ENCODE measurements around the gene ABLIM1.

Gene ABLIM1

DNA sequence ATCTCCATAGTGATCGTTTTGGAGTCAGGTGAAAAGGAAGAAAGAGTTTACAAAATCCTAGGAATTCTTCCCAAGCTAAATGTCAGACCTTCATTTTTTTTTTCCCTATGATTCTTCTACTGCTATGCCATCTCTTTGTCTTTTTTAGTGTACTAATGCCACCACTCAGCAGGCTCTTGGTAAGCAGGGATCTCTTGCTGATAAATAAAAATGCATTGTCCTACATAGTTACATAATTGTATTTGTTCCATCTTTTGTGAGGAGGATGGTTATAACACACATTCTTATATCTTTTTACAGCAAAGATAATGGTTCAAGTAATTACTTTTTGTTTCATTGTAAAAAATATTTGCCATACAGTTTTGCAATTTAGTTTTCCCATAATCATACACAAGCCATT is 217.0 kb downstream of the ABLIM1 start:
- DNase-seq = no peak

DNA sequence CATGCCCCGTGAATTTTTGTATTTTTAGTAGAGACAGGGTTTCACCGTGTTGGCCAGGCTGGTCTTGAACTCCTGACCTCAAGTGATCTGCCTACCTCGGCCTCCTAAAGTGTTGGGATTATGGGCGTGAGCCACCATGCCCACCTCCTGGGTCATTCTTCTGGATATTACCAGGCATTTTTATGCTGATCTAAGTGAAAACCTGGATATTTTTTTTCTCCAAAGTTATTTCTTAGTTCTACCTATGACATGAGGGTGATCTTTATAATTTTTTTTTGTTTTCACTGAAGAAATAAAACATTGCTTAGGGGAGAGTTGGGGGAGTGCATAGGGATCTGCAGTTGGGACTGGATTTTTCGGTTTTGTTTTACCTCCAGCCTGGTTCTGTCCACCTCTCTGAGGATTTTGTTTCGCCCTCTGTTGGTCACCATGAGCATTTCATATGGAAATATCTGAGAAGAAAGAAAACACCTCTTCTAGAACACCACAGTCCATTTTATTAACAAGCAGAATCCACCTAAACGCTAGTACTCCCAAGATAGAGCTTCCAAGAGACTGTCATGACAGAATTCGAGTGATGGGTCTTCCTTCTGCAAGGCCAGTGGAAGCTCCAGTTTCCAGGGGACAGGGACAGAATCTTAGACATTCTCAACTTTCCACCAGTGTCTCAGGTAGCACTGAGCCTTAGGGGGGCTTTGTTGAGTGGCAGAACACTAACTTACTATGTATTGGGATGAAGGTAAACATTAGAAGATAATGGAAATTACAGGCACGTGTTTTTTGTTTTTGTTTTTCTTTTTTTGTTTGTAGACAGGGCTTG is 220.4 kb downstream of the ABLIM1 start:
- DNase-seq = peak; percentile 28

DNA sequence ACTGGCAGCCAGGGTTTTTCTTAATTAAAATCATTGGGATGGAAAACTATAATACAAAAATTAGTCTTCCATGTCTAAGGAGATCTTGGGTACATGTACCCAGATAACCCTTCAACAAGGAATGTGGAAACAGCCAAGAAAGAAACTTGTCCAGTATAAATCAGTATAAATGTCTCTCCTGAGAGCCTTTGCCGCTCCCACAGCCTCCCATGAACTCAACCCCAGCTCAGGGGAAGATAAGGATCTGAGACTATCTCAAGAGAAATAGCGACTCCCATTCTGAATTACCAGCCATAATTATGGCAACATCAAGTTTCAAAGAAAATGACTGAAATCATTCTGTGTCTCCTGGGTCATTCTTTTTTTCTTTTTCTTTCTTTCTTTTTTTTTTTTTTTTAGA is 221.1 kb downstream of the ABLIM1 start:
- no peak for DNase-seq

DNA sequence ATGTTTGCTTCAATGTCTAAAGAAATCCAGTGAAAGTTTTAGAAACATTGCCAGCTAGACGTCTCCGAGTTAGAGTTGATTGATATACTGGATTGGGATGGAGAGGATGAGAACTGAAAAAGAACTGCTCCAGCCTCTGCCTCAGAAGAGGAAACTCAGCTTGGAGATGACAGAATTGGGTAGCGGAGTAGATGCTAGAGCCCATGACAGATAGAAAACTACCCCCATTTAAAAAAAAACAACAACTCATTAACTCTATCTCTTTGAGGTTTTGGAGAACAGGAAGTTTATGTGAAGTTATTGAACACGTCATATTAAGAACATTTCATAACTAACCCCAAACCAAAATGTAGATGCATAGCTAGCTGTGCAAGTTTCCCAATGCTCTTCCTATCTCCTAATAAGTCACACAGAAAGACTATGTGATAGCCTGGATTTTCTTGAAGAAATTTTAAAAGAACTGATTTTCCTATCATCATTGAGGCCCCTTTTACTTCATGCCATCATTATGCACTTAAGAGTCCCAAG is 225.4 kb downstream of the ABLIM1 start:
- DNase-seq = no peak

DNA sequence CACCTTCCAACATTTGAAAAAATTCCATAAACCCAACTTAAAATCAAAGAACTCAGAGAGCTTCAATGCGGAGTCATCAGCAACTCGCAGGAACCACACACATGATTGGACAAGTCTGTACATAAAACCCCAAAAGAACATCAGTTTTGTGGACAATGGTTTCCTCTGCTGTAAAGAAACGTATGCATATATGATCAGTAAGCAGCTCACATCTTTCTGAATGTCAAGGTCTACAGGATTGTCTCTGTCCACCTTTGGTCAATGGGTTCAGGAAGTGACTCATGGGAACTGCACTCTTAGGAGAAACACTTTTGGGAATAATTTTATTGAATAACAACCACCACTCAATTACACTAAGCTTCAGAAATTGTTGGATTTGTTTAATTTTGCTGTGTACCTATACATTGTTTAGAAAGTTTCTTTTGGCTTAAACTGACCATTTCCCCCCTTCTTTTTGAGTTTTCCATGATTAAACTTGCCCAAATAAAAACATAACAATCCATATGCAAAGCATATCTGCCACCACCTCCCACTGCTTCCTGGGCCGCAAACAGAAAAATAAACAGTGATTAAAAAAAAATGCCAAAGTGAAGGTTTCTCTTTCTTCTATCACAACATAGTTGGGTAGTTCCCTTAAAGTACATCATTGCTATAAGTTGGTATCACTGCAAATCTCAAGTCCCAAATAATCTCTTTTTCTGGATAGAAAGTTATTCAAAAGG is 226.5 kb downstream of the ABLIM1 start:
- no peak for DNase-seq

DNA sequence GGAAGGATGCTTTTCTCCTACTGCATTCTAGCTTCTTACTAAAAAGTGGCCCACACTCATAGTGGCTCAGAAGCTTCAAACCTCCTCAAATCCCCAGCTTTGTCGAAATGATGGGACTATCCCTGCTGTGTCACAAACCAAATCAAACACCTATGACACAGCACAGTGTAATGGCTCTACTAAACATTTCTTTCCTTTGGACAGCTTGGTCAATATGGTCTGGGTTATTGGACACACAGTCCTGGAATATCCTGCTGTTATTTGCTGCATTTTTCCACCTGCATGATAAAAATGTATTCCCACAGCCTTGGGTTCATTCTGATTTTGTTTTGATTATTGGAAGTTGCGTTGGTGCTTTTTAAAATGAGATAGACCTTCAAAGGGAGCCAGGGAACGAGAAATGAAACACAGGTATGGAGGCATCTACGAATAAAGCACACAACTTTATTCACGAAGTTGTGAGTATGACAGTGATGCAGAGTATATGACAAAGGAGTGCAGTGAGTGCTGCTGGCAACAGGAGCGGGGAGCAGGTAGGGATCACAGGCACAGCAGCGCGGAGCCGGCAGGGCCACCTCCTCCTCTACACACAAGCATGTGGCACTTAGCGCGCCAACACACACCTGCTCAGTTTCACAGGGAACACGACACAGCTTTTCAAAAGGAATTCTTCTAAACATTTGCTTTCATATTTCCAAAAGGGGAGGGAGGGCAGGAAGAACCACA is 227.2 kb downstream of the ABLIM1 start:
- DNase-seq = no peak

DNA sequence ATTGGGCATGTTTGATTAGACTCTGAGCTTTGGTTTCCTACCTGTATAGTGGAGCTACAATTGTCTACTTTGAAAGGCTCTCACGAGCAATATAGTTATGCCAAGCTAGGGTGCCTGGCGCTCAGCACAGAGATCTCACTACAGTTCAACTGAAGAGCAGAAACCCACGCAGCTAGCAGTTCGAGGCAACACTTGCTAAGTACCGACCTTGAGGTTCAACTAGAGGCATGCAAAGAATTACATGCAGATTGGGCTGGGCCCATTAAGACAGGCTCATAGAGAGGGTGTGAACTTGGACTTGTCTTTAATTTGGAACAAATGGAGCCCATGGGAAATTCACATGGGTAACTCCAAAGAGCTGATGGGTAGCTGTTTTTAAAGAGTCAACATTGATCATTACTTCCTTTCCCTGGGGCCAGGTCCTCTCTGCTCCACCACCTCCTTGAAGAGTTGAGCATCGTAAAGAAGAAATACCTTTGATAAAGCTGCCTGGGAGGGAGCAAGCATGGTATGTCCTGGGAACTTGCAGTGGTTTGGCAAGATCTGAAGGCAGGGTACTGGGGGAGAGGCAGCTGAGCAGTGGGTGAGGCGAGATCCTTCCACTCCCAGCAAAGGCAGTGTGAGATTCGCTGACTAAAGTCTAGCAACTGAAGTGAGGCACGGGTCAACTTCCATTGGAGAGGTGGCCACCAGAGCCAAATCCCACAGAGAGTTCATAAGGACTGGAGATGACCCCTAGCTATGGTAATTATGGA is 228.3 kb downstream of the ABLIM1 start:
- DNase-seq = no peak

DNA sequence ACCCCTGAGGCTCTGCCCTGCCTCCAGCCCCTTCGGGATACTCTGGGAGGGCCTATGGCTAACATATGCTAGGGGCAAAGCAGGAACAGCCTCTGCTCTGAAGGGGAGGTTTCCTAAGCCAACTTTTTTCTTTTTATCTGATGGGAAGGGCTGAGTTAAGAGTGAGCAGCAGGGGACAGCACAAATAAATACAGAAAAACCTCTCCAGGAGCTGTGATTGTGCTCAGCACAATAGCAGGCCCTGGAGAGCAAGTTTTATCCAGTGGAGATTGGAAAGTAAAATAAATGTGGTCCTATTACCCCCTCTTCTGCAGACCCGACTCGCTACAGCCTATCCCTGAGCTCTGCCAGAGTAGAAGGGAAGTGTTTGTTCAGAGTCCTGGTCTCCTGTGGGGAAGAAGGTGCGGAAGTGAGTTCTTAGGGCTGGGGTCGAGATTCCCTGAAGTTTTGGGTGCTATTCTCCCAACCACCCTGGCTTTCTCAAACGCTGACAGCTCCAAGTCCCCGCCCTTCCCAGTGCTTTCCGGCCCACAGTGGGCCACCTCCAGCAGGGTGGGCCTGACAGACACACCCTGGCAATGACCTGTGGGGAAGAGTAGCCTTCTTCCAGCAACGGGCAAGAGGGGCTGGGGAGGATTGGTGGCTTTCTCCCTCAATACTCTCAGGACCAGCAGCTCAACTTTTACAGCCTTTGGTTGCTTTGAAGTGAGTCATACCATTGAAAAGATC is 230.8 kb downstream of the ABLIM1 start:
- no peak for DNase-seq

DNA sequence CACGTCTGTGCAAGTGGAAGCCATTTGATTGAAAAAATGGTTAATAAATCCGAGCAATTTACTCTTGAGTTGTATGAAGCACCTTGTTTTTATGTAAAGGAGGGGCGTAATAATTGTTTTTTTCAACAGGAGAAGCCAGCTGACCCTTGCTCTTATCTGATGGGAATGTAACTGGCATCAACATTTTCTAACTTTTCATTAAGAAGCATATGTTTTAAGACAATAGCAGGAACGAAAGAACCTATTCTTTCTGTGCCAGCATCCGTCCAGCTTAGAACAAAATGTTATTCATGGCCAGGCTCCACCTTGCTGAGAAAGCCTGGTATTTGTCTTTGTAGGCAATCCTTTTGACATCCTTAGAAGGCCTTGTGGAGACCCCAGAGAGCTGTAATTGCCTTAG is 231.6 kb downstream of the ABLIM1 start:
- no peak for DNase-seq

DNA sequence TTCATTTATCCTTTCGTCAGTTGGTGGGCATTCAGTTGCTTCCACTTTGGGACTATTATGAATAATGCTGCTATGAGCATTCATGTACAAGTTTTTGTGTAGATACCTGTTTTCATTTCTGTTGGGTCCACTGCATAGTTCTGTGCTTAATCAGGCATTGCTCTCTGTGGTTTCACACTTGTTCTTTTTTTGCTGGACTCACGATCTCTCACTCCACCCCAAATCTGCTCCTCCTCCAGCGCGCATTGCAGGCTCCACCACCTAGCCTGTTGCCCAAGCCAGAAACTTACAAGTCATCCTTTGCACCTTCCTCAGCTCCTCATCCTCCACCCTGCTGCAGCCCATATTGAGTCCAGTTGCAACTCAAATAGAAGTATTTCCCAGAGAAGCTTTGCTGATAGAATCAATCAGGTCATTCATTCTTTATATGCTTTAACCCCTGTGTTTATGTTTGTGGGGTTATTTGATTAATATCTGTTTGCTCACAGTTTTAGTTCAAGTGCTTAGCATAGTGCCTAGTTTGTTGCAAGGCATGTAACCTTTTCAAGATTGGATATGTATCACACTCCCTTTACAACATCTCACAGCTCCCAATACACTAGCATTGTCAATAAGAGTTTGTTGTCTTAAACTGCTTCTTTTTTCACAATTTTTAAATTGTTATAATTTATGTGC is 237.1 kb downstream of the ABLIM1 start:
- no peak for DNase-seq

DNA sequence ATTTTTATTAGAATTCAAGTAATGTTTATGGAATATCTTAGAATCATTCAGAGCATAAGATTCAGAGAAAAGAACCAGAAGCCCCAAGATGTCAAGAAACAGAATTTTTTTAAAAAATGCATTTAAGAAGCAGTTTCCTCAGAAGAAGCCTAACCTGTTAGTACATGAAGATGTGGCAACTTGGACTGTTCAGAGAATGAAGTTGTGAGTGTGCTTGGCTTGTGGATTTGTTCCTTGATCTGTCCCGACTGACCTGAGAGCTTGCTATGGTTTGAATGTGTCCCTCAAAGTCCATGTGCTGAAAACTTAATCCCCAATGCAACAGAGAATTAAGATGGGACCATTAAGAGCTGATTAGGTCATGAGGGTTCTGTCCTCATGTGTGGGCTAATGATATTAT is 240.0 kb downstream of the ABLIM1 start:
- no peak for DNase-seq

DNA sequence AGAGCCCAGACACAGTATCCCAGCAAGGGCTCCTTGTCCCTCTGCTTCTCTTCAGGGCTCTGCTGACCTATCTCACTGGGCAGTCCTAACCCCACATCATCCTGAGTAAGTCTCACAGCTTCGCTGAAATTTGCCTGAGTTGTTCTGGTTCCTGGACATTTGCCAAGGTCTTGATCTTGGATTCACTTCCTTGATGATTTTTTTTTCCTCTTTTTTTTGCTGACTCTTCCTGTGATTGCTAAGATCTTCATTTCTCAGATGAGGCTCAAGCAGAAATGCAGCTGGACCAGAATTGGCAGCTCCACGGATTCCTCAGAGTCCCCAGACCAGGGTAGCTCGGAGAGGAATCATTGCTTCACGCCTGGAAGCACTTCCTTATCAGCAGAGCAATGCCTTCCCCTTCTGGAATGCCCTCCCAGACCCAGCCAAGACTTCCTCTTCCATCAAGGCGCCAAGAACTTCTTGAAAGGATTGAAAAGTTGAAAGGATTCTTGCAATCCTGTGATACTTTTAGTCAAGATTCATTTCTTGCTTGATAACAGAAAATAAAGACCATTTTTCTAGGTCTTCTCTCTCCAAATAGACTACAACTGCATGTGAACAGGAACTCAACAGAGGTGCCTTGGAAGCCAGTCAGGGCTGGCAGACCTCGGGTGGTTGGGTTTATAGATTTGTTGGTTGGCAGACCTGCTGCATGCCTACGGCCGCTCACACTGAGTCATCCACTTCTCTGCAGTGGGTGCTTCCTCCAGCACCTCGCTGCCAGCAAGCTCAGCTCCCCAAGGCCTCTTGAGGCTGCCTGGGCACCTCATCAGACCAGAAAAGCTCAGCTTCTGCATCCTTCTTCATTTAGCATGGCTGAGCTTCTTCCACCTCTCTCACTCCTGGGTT is 244.9 kb downstream of the ABLIM1 start:
- DNase-seq = peak; percentile 38

DNA sequence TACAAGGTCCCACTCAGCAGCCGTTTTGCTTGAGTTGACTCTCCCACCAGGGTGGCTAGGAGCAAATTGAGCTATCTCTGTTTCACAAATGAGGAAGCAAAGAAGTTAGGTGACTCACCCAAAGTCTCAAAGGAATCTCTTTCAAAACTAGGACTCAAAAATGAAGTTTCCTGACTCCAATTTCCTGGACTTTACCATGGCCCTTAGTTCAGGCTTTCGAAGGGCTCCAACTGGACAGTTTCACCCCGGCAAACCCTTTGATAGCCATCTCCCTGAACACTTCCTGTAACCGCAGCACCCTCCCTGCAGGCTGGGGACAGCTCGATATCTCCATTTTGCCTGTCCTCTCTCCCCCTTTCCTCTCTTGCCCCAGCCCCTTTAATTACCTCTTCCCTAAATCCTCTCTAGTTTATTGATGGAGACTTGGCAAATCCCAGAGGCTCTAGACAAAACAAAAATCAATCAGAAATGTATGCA is 249.1 kb downstream of the ABLIM1 start:
- no peak for DNase-seq

DNA sequence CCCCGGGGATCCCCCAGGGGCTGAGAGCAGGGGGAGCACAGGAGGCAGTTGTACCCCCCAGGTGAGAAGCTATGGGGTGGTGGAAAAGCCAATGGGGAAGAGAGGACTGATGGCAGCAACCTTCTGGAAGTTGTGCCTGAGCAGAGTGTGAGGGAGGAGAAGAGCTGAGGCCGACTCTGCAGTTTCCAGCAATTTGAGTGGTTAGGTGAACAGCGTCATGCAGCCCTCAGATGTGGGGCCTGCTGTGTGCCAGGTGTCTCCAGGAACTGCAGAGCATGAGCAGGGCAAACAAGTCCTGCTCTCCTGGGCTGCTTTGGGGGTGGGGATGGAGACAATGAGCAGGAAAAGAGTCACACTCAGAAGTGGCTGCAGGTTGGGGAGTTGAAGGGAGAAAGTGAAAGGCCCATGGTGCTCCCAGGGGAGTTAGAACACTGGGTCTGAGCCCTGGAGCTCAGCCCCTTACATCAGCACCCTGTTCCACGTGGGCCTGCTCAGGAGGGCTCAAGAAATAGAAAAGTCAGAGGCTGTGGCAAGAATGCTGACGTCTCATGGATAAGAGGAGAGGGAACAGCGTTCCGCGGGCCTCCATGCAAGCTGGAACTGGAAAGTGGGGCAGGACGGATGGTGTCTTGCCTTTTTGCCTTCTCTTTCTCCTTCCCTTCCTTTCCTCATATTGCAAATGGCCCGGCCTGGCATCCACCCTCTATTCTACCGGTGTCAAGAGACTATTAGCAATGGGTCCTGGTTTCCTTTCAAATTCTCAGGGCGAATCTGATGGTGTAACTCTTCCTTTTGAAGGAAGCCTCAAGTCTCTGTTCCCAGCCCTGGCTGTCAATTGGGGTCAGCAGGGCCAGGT is 249.7 kb downstream of the ABLIM1 start:
- DNase-seq = no peak

DNA sequence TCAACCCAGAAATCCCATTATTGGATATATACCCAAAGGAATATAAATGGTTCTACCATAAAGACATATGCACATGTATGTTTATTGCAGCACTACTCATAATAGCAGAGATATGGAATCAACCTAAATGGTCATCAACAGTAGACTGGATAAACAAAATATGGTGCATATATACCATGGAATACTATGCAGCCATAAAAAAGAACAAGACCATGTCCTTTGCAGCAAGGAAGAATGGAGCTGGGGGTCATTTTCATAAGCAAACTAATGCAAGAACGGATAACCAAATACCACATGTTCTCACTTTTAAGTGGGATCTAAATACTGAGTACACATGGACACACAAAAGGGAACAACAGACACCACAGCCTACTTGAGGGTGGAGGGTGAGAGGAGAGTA is 251.6 kb downstream of the ABLIM1 start:
- DNase-seq = no peak

DNA sequence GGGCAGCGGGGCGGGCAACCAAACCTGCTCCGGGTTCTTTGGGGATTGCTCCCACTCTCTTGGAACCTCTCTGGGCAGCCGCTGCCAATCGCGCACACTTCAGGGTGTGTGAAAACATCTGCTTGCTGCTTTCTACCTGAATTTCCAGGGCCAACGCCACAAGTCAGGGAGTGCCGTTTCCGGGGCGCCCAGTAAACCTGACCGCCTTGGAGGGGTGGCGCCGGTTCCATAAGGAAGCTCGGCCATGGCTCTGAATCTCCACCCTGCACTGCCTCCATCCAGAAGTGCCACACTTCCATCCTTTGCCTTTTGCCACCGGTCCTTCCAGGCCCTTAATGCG is 253.1 kb downstream of the ABLIM1 start:
- no peak for DNase-seq

DNA sequence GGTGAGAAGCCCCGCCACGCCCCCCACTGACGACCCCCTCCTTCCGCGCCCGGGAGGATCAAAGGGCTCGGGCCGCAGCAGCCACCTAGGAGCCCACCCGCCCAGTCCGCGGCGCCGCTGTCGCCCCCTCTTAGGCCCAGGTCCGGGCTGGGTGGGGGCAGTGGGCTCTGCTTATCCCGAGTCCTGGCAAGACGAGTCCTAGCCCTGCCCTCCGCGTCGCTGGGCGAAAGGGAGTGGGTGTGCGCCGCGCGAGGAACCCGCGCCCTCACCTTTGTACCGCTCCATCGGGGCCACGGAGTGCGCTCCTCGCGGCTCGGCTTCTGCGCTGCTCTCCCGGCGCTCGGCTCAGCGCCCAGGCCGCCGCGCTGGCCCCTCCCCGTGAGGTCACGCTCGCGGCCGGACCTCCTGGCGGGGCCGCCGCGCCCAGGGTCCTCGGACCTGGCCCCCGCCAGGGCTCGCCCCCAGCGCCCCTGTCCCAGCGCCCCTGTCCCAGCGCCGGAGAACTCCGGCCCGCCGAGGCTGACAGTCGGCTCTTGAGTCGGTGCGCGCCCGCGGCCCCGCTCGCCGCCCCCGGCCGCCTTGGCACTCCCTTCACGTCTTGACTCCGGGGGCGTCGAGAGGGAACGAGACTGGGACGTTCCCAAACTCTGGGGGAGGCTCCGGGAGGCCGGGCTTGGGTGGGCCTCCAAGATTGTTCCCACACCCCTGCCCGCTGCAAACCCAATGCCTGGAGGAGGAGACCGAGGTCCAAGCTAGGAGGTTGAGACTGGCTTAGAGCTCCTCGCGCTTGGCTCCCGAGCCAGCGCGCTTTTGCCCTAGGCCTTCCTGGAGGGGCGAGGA is 253.7 kb downstream of the ABLIM1 start, which contains the start of gene AFAP1L2:
AFAP1L2 (minus strand) TSS at position 332 of the 840 bp plus-strand sequence; CDS start at position 285, 47 bp downstream.
- no peak for DNase-seq
